DOHH2 (cell line): ENCODE measurements around the gene HEPHL1.

Experiments used
- H3F3A ChIP-seq: fragments of 200-600 bp; sonication (generic), shearing (Covaris generic); 2 replicates; pipeline ENCODE4 v1.6.0; 2016; ENCODE audit warnings: antibody characterized with exemption, mild to moderate bottlenecking; ENCODE audit not compliant: control insufficient read depth, insufficient read depth
- H3K27ac ChIP-seq: fragments of 200-600 bp; sonication (generic); 2 replicates; pipeline ENCODE4 v1.5.1; 2014; ENCODE audit warnings: low read depth, mild to moderate bottlenecking, low read length, moderate library complexity
- H3K27me3 ChIP-seq: fragments of 200-600 bp; sonication (generic); 2 replicates; pipeline ENCODE4 v1.6.1; 2014; ENCODE audit warnings: mild to moderate bottlenecking, low read length, mixed read lengths; ENCODE audit not compliant: control insufficient read depth
- H3K36me3 ChIP-seq: fragments of 200-600 bp; sonication (generic); 2 replicates; pipeline ENCODE4 v1.6.1; 2014; ENCODE audit warnings: mild to moderate bottlenecking, low read length, moderate library complexity, mixed read lengths; ENCODE audit not compliant: control insufficient read depth
- H3K4me1 ChIP-seq: fragments of 200-600 bp; sonication (generic); 2 replicates; pipeline ENCODE4 v1.6.1; 2014; ENCODE audit warnings: mild to moderate bottlenecking, low read length, mixed read lengths; ENCODE audit not compliant: control insufficient read depth
- H3K4me2 ChIP-seq: fragments of 200-600 bp; sonication (generic); 2 replicates; pipeline ENCODE4 v1.6.0; 2014; ENCODE audit warnings: mild to moderate bottlenecking, low read length, moderate library complexity
- H3K4me3 ChIP-seq: fragments of 200-600 bp; sonication (generic); 2 replicates; pipeline ENCODE4 v1.5.1; 2014; ENCODE audit warnings: mild to moderate bottlenecking, low read length, mixed read lengths
- H3K79me2 ChIP-seq: fragments of 200-600 bp; sonication (generic); 2 replicates; pipeline ENCODE4 v1.6.1; 2014; ENCODE audit warnings: mild to moderate bottlenecking, low read length, mixed read lengths; ENCODE audit not compliant: control insufficient read depth
- H3K9me2 ChIP-seq: fragments of 200-600 bp; sonication (generic); replicated peaks from 2 replicates; pipeline ENCODE4 v1.6.1; 2014; ENCODE audit warnings: mild to moderate bottlenecking, low read length, mixed read lengths; ENCODE audit not compliant: control insufficient read depth
- H3K9me3 ChIP-seq: fragments of 200-600 bp; sonication (generic); 2 replicates; pipeline ENCODE4 v1.6.1; 2014; ENCODE audit warnings: antibody characterized with exemption, low read length, mixed read lengths; ENCODE audit not compliant: control insufficient read depth, insufficient read depth
- H4K20me1 ChIP-seq: fragments of 200-600 bp; sonication (generic); 2 replicates; pipeline ENCODE4 v1.6.0; 2014; ENCODE audit warnings: low read depth, mild to moderate bottlenecking, antibody characterized with exemption, low read length, moderate library complexity; ENCODE audit not compliant: control insufficient read depth, insufficient read depth
- CTCF ChIP-seq: fragments of 200-600 bp; sonication (generic); IDR thresholded peaks from one replicate; pipeline ENCODE4 v1.5.1; 2014; ENCODE audit warnings: antibody characterized with exemption, mild to moderate bottlenecking, low read depth, low read length; ENCODE audit not compliant: poor library complexity, severe bottlenecking
- EZH2phosphoT487 ChIP-seq: fragments of 200-600 bp; sonication (generic); IDR thresholded peaks from 2 replicates; pipeline ENCODE4 v1.6.1; 2017; ENCODE audit warnings: borderline replicate concordance, mild to moderate bottlenecking, antibody characterized with exemption, low read length, moderate library complexity, mixed read lengths

Gene HEPHL1

GRCh38 chr11:93993747-93994146, 27.4 kb upstream of the HEPHL1 start:
- H3K27ac ChIP-seq, result no peak overlapping the region
- no peak overlapping the region for H3K4me3 ChIP-seq
- H3K79me2 ChIP-seq, result no peaks in the 10 kb centered on the region
- no peaks in the 10 kb centered on the region for H3K4me1 ChIP-seq
- no peaks in the 10 kb centered on the region for H3K9me2 ChIP-seq
- H3K36me3 ChIP-seq, result no peaks in the 10 kb centered on the region
- H3K27me3 ChIP-seq, result 0 out of 2 replicates have a peak, but pooled peaks cover 5% of the 10 kb centered on the region
- TF ChIP-seq CTCF, result no peak
- no peaks in the 10 kb centered on the region for H4K20me1 ChIP-seq
- no peaks in the 10 kb centered on the region for H3F3A ChIP-seq
- no peaks in the 10 kb centered on the region for H3K9me3 ChIP-seq
- H3K4me2 ChIP-seq, result no peak overlapping the region

- H3K9me3 ChIP-seq, result no peaks in the 10 kb centered on the region
- H4K20me1 ChIP-seq, result no peaks in the 10 kb centered on the region
- no peaks in the 10 kb centered on the region for H3K27me3 ChIP-seq
- no peak overlapping the region for H3K4me3 ChIP-seq
- TF ChIP-seq CTCF (no peak), EZH2phosphoT487 (no peak)
- no peaks in the 10 kb centered on the region for H3K79me2 ChIP-seq
- no peak overlapping the region for H3K4me2 ChIP-seq
- no peaks in the 10 kb centered on the region for H3K4me1 ChIP-seq
- H3F3A ChIP-seq, result no peaks in the 10 kb centered on the region
- H3K9me2 ChIP-seq, result no peaks in the 10 kb centered on the region
- no peak overlapping the region for H3K27ac ChIP-seq
- no peaks in the 10 kb centered on the region for H3K36me3 ChIP-seq
Measured at GRCh38 chr11:93997741-93998140, 23.4 kb upstream of the HEPHL1 start.

GRCh38 chr11:94000659-94001058, 20.5 kb upstream of the HEPHL1 start:
- Histone ChIP-seq H3K27ac (no peak overlapping the region), H3K9me2 (no peaks in the 10 kb centered on the region), H3K4me1 (no peaks in the 10 kb centered on the region), H3K79me2 (no peaks in the 10 kb centered on the region), H3K36me3 (no peaks in the 10 kb centered on the region), H3F3A (no peaks in the 10 kb centered on the region), H4K20me1 (no peaks in the 10 kb centered on the region), H3K9me3 (no peaks in the 10 kb centered on the region), H3K4me3 (no peak overlapping the region), H3K27me3 (no peaks in the 10 kb centered on the region), H3K4me2 (no peak overlapping the region)
- TF ChIP-seq CTCF (no peak), EZH2phosphoT487 (no peak)

- Histone ChIP-seq H3F3A (no peaks in the 10 kb centered on the region), H3K9me3 (no peaks in the 10 kb centered on the region), H3K4me1 (no peaks in the 10 kb centered on the region), H4K20me1 (no peaks in the 10 kb centered on the region), H3K4me3 (no peak overlapping the region), H3K9me2 (no peaks in the 10 kb centered on the region), H3K4me2 (no peak overlapping the region), H3K36me3 (no peaks in the 10 kb centered on the region), H3K27ac (no peak overlapping the region), H3K79me2 (no peaks in the 10 kb centered on the region), H3K27me3 (no peaks in the 10 kb centered on the region)
- TF ChIP-seq EZH2phosphoT487 (no peak), CTCF (no peak)
Measured at GRCh38 chr11:94002226-94002625, 18.9 kb upstream of the HEPHL1 start.
